ENCODE data around the gene STK36.
"Not testable (repeated sequence)": the region's sequence is repeated elsewhere in the genome, so short reads cannot be mapped to it uniquely, and the experiment has no call there.

The STK36 gene

DNA sequence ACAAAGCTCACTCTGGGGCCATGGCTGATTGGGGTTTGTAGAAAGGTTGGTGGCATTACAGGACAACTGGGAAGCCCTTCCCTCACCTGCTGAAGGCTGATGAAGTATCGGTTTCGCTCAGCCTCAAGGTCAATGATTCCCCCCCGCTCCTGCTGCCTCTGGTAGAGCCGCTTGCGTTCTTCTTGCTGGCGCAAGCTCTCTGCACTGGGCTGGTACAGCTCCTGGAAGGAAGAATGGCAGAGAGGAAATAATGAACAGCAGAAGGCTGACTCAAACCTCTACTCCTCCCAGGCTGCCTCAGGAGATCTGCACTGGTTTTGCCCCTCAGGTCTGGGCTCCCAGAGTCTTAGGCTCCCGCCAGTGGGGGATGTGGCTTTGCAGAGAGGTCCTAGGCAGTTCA lies 7.2 kb upstream of the STK36 start:
- DNase-seq, result no peak

- no peak for DNase-seq
These were observed 711 bp upstream of the STK36 start for GRCh38 chr2:218671097-218671653.

GRCh38 chr2:218679119-218679518 lies 7.2 kb downstream of the STK36 start:
- DNase-seq, result no peak

DNA sequence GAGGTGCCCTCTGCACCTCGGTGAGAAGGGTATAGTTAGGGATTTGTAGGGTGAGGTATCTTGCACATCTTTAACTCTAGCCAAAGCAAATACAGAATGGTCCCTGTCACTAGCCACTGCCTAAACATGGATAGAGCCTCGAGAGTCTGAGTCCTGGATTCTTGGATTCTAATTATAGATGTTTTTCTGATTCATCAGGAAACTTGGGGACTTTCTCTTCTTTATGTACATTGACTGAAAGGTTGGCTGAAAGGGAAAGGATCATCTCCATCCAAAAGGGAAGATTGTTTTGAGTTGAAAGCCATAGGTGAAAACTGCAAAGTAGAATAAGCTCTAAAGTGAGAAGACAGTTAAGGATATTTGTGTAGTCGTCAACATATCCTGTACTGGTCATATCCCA lies 8.2 kb downstream of the STK36 start:
- DNase-seq, result no peak

DNA sequence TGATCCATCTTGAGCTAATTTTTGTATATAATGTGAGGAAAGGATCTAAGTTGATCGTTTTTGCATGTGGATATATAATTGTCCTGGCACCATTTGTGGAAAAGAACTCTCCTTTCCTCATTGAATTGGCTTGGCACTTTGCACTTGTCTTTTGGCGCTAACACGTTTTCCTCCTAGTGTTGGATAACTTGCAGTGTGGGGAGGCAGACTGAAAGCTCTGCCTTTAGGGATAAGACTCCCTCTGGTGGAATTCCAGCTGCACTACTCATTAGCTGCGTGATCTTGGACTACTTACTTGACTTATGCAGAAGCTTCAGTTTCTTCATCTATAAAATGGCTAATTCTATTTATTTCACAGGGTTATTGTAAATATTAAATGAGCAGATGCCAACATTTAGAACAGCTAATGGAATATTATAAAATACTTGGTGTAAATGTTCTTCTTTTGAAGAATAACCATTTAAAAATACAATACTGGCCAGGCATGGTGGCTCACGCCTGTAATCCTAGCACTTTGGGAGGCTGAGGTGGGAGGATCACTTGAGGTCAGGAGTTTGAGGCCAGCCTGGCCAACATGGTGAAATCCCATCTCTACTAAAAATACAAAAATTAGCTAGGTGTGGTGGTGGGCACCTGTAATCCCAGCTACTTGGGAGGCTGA lies 15.6 kb downstream of the STK36 start:
- not testable (repeated sequence) for DNase-seq

- no peak for DNase-seq
These were observed 19.3 kb downstream of the STK36 start for GRCh38 chr2:218691234-218691633.

DNA sequence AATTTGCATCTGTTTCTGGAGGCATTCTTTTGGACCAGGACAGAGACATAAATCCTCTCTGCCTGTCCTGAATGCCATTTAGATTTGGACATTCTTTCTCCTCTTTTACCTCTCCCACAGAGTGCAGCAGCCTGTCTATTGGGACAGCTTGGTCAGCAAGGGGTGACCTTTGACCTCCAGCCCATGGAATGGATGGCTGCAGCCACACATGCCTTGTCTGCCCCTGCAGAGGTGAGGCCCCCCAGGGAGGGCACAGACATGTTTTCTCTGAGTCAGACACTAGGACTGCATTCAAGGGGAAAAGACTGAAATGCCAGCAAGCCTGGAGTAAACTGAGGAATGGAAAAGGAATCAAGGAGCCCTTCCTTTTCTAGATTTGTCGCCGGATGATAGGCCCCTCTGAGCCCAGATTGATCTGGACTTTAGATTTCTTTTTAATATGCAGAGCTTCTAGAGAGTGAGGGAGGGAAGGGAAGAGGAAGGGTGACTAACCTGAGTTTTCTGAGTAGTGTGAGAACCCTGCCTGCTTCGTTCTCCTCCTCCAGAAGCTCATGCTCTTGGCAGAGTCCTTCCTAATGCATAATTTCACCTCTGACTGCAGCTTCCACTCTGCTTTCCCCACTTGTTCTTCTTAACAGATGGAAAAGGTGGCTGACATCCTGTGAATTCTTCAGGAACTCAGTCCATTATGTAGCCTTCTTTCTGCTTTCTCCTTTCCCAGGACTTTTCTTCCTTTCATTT lies 22.7 kb downstream of the STK36 start:
- DNase-seq, result no peak

GRCh38 chr2:218698885-218699284 lies 27.0 kb downstream of the STK36 start:
- no peak for DNase-seq

DNA sequence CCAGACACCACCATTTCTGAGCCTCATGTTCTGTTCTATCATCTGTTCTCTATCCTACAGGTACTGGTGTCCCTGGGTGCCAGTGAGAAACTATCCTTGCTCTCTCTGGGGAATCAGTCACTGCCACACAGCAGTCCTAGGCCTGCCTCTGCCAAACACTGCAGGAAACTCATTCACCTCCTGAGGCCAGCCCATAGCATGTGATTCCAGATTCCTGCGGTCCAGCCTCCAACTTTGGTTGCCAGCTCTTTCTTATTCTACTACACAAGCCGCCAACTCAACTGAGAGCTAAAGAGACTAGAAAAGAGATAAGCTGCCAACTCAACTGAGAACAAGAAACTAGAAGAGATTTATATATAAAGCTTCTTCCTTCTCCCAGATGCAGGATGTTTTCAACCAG lies 29.9 kb downstream of the STK36 start:
- no peak for DNase-seq

DNA sequence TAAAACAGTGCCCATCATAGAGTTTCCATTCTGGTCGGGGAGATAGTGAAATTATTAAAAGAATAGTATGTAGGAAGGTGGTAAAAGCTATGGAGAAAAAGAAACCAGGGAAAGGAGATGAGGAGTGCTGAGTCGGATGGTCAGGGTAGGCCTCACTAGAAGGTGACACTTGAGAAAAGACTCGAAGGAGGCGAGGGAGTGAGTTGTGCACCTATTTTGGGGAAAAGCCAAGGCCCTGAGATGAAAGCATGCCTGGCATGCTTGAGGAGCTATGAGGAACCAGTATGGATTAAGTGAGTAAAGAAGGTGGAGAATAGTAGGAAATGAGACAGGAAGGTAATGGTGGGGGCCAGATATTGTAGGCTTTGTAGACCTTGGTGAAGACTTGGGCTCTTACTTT lies 31.5 kb downstream of the STK36 start:
- no peak for DNase-seq

DNA sequence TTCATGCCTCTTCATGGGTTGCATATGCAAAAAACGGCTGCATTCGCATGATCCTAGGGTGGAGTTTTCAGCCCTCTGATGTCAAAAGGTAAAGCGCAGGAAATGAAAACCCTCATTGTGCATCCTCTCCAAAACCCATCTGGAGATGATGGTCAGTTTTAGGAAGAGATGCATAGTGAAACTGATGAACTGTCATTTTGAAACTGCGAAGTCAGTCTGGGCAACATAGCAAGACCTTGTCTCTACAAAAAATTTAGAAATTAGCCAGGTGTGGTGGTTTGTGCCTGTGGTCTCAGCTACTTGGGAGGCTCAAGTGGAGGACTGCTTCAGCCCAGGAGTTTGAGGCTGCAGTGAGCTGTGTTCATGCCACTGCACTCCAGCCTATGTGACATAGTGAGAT lies 36.2 kb downstream of the STK36 start:
- no peak for DNase-seq

GRCh38 chr2:218709908-218710307 lies 38.0 kb downstream of the STK36 start:
- DNase-seq, result no peak

DNA sequence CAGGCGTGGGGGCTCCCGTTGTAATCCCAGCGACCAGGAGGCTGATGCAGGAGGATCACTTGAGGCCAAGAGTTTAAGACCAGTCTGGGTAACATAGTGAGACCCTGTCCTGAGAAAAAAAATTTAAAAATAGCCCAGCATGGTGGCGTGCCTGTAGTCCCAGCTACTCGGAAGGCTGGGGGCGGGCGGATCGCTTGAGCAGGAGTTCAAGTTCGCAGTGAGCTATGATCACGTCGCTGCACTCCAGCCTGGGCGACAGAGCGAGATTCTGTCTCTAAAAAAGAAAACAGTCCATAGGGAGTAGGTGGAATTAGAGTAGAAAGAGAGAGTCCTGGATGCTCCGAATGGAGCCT lies 38.4 kb downstream of the STK36 start:
- DNase-seq, result no peak

- DNase-seq, result peak; percentile 98
These were observed 39.0 kb downstream of the STK36 start, which contains the start of gene TTLL4 for GRCh38 chr2:218710687-218711549. Gene TTLL4 (plus strand): TSS chr2:218710835. CDS start chr2:218737677, 26,842 bp downstream.

GRCh38 chr2:218711550-218711929 lies 39.7 kb downstream of the STK36 start:
- no peak for DNase-seq

GRCh38 chr2:218713922-218714321 lies 42.0 kb downstream of the STK36 start:
- DNase-seq, result no peak

DNA sequence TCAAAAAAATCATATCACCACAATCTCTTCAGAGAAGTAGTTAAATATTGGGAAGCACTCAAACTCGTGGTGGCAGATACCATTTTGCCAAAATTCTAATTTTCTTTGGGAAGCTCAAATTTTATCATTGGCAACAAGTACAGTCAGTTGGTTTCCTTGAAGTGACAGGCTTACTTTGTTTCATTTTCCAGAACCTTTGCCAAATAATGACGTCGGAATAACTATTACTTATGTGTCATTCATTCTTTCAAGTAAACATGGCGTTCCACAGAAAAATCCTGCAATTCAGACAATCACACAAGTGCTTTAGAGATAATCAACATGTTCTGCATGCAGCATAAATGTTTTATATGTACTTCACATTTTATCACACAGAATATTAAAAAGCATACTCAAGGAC lies 44.2 kb downstream of the STK36 start:
- no peak for DNase-seq

DNA sequence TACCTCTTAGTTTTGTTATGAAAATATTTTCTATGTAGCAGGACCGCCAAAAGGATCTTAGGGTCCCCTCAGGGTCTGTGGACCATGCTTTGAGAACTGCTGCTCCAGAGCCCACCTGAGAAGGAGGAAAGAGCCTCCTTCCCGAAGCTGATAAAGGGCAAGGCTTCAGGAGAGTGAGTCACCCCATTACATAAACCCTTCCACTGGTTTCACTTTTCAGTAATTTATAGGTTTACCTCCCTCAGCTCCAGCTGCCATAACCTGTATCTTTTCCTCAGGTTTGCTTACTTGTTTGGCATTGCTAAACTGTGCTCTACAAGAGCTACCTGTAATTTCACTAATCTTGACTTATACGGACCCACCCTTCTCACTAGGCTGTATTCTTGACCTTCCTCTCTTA lies 45.4 kb downstream of the STK36 start:
- no peak for DNase-seq

GRCh38 chr2:218718058-218718457 lies 46.2 kb downstream of the STK36 start:
- no peak for DNase-seq

DNA sequence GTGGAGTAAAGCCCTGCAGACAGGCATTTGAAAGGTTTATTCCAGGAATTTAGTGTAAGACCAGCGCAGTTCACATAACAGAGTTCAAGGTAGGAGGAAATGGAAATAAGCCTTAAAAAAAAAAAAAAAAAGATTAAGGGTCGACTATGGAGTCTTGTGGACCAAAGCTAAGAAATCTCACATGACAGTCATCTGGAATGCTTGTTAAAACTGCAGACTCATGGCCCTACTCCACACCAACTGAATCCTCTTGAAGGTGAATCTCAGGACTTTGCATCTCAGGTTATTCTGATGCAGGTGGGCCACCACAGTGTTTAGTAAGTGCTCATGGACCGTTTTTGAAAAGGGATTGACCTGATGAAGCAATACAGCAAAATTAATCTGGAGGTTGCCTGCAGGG lies 47.6 kb downstream of the STK36 start:
- no peak for DNase-seq

GRCh38 chr2:218720048-218721041 lies 48.5 kb downstream of the STK36 start:
- no peak for DNase-seq

DNA sequence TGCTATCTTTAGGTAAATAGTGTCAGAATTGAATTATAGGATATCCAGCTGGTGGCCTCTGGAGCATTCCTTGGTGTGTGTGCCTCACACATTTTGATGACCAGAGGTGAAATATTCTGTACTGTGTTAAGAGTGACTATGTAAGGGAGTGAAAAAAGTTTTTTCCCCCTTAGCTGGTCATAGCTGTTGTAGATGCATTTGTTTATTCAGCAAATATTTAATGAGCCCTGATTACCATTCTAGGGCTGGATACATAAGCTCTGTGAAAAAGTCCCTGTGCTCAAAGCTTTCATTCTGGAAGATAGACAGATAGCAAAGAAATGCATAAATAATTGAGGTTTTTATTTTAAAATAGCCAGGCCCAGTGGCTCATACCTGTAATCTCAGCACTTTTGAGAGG lies 49.6 kb downstream of the STK36 start:
- no peak for DNase-seq
